WERI-Rb-1 (cell line): ENCODE results near the gene CDK18.

Experiments used
- DNase-seq: peaks from one replicate; pipeline ENCODE4 v3.0.0-alpha.2; 2020
- H3K27ac ChIP-seq: fragments of 250-450 bp; sonication (Bioruptor Pico); 2 replicates; pipeline ENCODE4 v1.5.1; 2020; ENCODE audit warnings: mild to moderate bottlenecking, moderate library complexity
- H3K27me3 ChIP-seq: fragments of 250-450 bp; sonication (Bioruptor Pico); 2 replicates; pipeline ENCODE4 v1.5.1; 2021; ENCODE audit warnings: mild to moderate bottlenecking, low read depth, moderate library complexity; ENCODE audit not compliant: insufficient read depth, severe bottlenecking
- H3K36me3 ChIP-seq: fragments of 250-450 bp; sonication (Bioruptor Pico); 2 replicates; pipeline ENCODE4 v1.5.1; 2020; ENCODE audit warnings: mild to moderate bottlenecking, moderate library complexity
- H3K4me3 ChIP-seq: 2 replicates; pipeline ENCODE4 v1.5.1; 2011; ENCODE audit warnings: low read depth, mild to moderate bottlenecking, control low read depth, low read length
- H3K9me3 ChIP-seq: fragments of 250-450 bp; sonication (Bioruptor Pico); 2 replicates; pipeline ENCODE4 v1.5.1; 2021; ENCODE audit warnings: mild to moderate bottlenecking, moderate library complexity; ENCODE audit not compliant: severe bottlenecking
- TF ChIP-seq, protein P1 (sequence below): IDR thresholded peaks from 2 replicates; pipeline ENCODE4 v1.5.1; 2011; ENCODE audit warnings: low read depth, mild to moderate bottlenecking, control low read depth, inconsistent platforms, low read length

The CDK18 gene

DNA sequence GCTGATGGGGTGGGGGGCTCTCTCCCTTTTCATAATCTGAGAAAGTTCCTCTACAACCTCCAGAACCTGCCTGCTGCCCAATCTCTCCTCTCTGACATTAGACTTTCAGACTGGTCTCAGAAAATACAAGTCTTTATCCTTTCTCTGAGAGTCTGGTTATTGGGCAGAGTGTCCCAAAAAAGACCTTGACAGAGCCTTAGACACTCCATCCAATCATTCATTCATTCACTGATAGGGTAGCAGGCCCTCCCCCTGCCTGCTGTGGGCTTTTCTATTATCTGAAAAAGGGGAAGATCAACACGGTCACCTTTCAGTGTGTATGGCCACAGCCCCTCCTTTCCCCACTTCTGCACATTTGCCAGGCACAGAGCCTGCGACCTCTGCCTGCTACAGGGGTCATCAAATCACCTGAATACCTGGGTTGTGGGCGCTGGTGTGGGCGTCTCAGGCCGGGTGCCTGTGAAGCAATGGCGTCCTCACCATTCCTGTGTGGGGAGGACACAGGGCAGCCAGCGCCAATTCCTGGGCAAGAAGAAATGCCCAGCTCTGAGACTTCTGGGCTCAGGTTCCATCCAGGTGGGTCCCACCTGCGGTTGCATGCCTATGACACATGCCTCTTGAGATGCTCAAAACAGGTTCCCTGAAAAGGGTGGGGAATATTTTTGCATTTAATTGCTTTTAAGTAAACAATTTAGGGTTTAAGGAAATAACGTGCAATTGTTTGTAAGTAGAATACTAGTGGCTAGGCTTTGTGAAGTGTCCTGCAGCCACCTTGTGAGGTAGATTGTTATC lies 74.5 kb downstream of the CDK18 start:
- no peaks in the 10 kb centered on the region for H3K36me3 ChIP-seq

DNA sequence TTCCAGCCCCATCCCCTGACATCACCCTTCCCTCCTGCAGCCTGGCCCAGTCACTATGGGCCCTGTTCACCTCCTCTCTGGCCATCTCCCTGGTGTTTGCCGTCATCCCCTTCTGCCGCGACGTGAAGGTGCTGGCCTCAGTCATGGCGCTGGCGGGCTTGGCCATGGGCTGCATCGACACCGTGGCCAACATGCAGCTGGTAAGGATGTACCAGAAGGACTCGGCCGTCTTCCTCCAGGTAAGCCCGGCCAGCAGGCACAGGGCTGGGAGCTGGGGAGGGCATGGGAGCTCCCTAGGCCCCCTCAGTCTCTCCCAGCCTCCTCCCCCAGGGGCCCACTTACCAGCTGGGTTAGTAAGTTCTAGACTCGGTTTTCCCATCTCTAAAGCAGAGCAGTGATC lies 75.2 kb downstream of the CDK18 start:
- DNase-seq = peak; percentile 19
- H3K36me3 ChIP-seq = no peaks in the 10 kb centered on the region
- H3K27ac ChIP-seq = no peak overlapping the region
- H3K9me3 ChIP-seq = no peaks in the 10 kb centered on the region
- H3K4me3 ChIP-seq = no peak overlapping the region
- TF ChIP-seq, protein P1, sequence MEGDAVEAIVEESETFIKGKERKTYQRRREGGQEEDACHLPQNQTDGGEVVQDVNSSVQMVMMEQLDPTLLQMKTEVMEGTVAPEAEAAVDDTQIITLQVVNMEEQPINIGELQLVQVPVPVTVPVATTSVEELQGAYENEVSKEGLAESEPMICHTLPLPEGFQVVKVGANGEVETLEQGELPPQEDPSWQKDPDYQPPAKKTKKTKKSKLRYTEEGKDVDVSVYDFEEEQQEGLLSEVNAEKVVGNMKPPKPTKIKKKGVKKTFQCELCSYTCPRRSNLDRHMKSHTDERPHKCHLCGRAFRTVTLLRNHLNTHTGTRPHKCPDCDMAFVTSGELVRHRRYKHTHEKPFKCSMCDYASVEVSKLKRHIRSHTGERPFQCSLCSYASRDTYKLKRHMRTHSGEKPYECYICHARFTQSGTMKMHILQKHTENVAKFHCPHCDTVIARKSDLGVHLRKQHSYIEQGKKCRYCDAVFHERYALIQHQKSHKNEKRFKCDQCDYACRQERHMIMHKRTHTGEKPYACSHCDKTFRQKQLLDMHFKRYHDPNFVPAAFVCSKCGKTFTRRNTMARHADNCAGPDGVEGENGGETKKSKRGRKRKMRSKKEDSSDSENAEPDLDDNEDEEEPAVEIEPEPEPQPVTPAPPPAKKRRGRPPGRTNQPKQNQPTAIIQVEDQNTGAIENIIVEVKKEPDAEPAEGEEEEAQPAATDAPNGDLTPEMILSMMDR = no peak
- H3K27me3 ChIP-seq = peaks cover 93% of the 10 kb centered on the region

More for the DNA sequence above, 74.5 kb downstream of the CDK18 start:
- Histone ChIP-seq H3K27me3 (peaks cover 100% of the 10 kb centered on the region), H3K4me3 (no peak overlapping the region), H3K9me3 (no peaks in the 10 kb centered on the region), H3K27ac (no peak overlapping the region)
- peak; percentile 12 for DNase-seq
- TF ChIP-seq, protein P1 = no peak

DNA sequence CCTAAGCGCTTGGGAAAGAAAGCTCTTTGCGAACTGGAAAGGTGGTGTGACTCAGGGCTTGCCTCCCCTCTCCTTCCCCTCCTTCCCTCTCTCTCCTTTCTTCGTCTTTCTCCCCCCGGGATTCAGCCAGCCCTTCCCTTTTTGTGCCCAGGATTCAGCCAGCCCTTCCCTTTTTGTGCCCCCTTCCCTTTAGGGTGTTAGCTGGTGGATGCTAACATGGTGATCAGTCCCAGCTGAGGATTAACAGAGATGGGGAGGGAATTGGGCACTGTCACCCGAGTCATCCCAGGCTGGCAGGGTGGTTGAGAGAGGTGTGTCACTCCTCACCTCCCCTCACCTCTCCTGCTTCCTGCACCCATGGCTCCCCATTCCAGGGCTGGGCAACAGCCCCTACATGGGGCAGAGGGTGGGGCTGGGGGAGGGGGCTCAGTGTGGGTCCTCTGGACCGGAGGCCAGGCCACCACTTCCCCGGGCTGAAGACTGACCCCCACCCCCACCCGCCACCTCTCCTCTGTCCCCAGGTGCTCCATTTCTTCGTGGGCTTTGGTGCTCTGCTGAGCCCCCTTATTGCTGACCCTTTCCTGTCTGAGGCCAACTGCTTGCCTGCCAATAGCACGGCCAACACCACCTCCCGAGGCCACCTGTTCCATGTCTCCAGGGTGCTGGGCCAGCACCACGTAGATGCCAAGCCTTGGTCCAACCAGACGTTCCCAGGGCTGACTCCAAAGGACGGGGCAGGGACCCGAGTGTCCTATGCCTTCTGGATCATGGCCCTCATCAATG lies 75.9 kb downstream of the CDK18 start:
- no peak overlapping the region for H3K4me3 ChIP-seq
- H3K9me3 ChIP-seq = no peaks in the 10 kb centered on the region
- no peaks in the 10 kb centered on the region for H3K36me3 ChIP-seq
- TF ChIP-seq, protein P1 = no peak
- peaks cover 87% of the 10 kb centered on the region for H3K27me3 ChIP-seq
- peak; percentile 29 for DNase-seq
- no peak overlapping the region for H3K27ac ChIP-seq

DNA sequence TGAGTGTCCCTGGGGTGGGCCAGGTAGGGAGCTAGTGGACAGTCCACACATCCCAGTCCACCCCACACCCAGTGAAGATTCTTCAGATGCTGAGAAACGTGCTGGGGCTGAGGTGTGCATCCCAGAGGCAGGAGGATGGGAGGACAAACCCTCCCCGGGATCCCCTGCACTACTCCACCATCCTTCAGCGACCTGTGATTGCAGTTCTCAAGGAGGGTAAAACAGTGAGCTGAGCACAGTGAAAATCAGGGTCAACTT lies 76.4 kb downstream of the CDK18 start:
- Histone ChIP-seq H3K27me3 (peaks cover 82% of the 10 kb centered on the region), H3K27ac (no peak overlapping the region), H3K4me3 (no peak overlapping the region), H3K9me3 (no peaks in the 10 kb centered on the region), H3K36me3 (no peaks in the 10 kb centered on the region)
- TF ChIP-seq, protein P1 = no peak
- peak; percentile 11 for DNase-seq

DNA sequence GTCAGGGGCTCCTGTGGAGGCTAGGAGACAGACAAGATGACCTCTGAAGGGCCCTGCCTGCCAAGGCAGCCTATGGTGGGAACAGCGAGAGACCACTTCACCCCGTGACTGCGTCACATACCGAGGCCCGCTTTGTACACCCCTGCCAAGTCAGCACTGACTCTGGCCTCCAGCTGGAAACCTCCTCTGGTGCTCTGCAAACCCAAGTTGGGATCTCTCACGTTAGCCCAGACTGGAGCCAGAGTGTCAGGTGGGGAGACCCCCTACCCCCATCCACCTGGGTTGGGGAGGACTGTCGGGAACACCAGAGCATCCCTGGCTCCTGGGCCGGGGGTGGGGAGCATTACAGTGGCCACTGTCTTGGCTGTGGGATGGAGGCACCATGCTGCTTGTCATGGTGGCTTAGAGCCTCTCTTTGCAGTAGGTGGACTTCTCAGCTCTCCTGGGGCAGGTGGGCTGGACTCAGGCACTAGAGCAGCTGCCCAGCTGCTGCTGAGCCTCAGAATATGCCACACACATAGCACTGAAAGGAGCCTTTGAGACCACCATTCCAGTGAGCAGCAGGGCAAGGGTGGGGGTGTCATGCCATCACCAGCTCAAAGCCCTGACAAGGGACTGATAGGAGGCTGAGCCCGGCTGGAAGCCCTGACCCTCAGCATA lies 77.0 kb downstream of the CDK18 start:
- Histone ChIP-seq H3K9me3 (no peaks in the 10 kb centered on the region), H3K36me3 (no peaks in the 10 kb centered on the region), H3K27me3 (peaks cover 76% of the 10 kb centered on the region), H3K4me3 (no peak overlapping the region), H3K27ac (no peak overlapping the region)
- DNase-seq = peak; percentile 10
- TF ChIP-seq, protein P1 = no peak
